HCT116 (cell line): ENCODE data around the gene TMEM266.

Experiments
- CBX3 ChIP-seq: IDR thresholded peaks from 2 replicates; pipeline ENCODE4 v1.6.1; 2012; ENCODE audit warnings: low read depth
- CTCF ChIP-seq, 3 experiments: fragments of 200-600 bp in 1 of 3; sonication (generic) in 1 of 3; IDR thresholded peaks in 2 of 3; conservative IDR thresholded peaks in 1 of 3; 2 replicates each; pipeline ENCODE4 v1.5.1; 2012 to 2017; ENCODE audit warnings: low read depth in 2 of 3, low read length in 2 of 3, antibody characterized with exemption in 1 of 3, borderline replicate concordance in 1 of 3, control low read depth in 1 of 3, mild to moderate bottlenecking in 1 of 3, mixed read lengths in 1 of 3, mixed run types in 1 of 3, moderate library complexity in 1 of 3; ENCODE audit not compliant: insufficient read depth in 1 of 3
- EGR1 ChIP-seq: IDR thresholded peaks from 2 replicates; pipeline ENCODE4 v1.6.1; 2012; ENCODE audit warnings: low read depth
- EZH2 ChIP-seq: fragments of 200-600 bp; sonication (generic); IDR thresholded peaks from 2 replicates; pipeline ENCODE4 v1.6.1; 2017; ENCODE audit warnings: antibody characterized with exemption, mixed run types
- EZH2phosphoT487 ChIP-seq: fragments of 200-600 bp; IDR thresholded peaks from 2 replicates; pipeline ENCODE4 v1.6.1; 2018; ENCODE audit warnings: antibody characterized with exemption, borderline replicate concordance
- JUND ChIP-seq: IDR thresholded peaks from 2 replicates; pipeline ENCODE4 v1.6.1; 2012
- POLR2A ChIP-seq: IDR thresholded peaks from 2 replicates; pipeline ENCODE4 v1.7.0; 2011; ENCODE audit warnings: borderline replicate concordance; ENCODE audit not compliant: insufficient read depth, insufficient read length; ENCODE audit errors: extremely low read depth
- POLR2AphosphoS5 ChIP-seq: IDR thresholded peaks from 2 replicates; pipeline ENCODE4 v1.6.1; 2011; ENCODE audit warnings: mild to moderate bottlenecking, low read depth, low read length, moderate library complexity
- SIN3A ChIP-seq: IDR thresholded peaks from 2 replicates; pipeline ENCODE4 v1.6.1; 2012; ENCODE audit warnings: low read depth
- SRF ChIP-seq: IDR thresholded peaks from 2 replicates; pipeline ENCODE4 v1.6.1; 2012; ENCODE audit warnings: low read depth
- TCF7L2 ChIP-seq: IDR thresholded peaks from 2 replicates; pipeline ENCODE4 v1.7.0; 2011; ENCODE audit warnings: borderline replicate concordance, inconsistent platforms; ENCODE audit not compliant: insufficient read depth, insufficient read length; ENCODE audit errors: extremely low read depth
- YY1 ChIP-seq: IDR thresholded peaks from 2 replicates; pipeline ENCODE4 v1.6.1; 2011; ENCODE audit warnings: low read length, low read depth, moderate library complexity, mild to moderate bottlenecking; ENCODE audit not compliant: insufficient replicate concordance; ENCODE audit errors: extremely low read depth
- ZFX ChIP-seq: fragments of 450-650 bp; IDR thresholded peaks from 2 replicates; pipeline ENCODE4 v1.6.1; 2017

GRCh38 chr15:76057332-76058000 lies 2.3 kb upstream of the TMEM266 start:
- TF ChIP-seq CTCF (IDR thresholded peaks at IDR 0.05 in 2 of 3, conservative IDR thresholded peaks at IDR 0.05 in 1 of 3; ENCODE audit: borderline replicate concordance in 1 of 3, insufficient read depth in 1 of 3, low read depth in 2 of 3, low read length in 2 of 3) (peak; percentile 69 to 75 (median 73)), EZH2phosphoT487 (no peak), JUND (no peak), TCF7L2 (no peak), POLR2A (no peak), SIN3A (no peak), EGR1 (no peak), CBX3 (no peak), EZH2 (no peak), YY1 (no peak), POLR2AphosphoS5 (no peak), ZFX (no peak), SRF (no peak)
